Small intestine (tissue), 7 donors: ENCODE results near the gene MRPL3. TPM values are rescaled to one million over a fixed set of nuclear protein-coding genes. Genes with fewer than 3 reads are reported as not detected.

Experiments
- DNase-seq, 2 donors: peaks; one replicate each; pipeline versions ENCODE4 v3.0.0 to v3.0.0-alpha.2; 2013
- FAIRE-seq: peaks from 2 replicates; lab custom pipeline; 2012; peaks lifted over from hg19 to GRCh38; lab: Jason Lieb, UNC
- H3K27ac ChIP-seq, 3 donors: one replicate each; pipeline ENCODE4 v1.5.1; 2013; ENCODE audit warnings: low read length in 2 of 3, mild to moderate bottlenecking in 2 of 3, control low read depth in 1 of 3, inconsistent platforms in 1 of 3, low read depth in 1 of 3, moderate library complexity in 1 of 3
- H3K27me3 ChIP-seq, 3 donors: one replicate each; pipeline ENCODE4 v1.6.1; 2013; ENCODE audit warnings: low read length in 3 of 3, inconsistent platforms in 1 of 3; ENCODE audit not compliant: control insufficient read depth in 3 of 3, insufficient read depth in 3 of 3
- H3K36me3 ChIP-seq, 3 donors: one replicate each; pipeline ENCODE4 v1.6.1; 2013; ENCODE audit warnings: low read length in 3 of 3, inconsistent platforms in 1 of 3, low read depth in 1 of 3, mild to moderate bottlenecking in 1 of 3, moderate library complexity in 1 of 3; ENCODE audit not compliant: control insufficient read depth in 3 of 3, insufficient read depth in 2 of 3
- H3K4me1 ChIP-seq, 3 donors: one replicate each; pipeline ENCODE4 v1.6.1; 2013; ENCODE audit warnings: low read length in 2 of 3, inconsistent platforms in 1 of 3, low read depth in 1 of 3, mild to moderate bottlenecking in 1 of 3, moderate library complexity in 1 of 3; ENCODE audit not compliant: control insufficient read depth in 3 of 3, insufficient read depth in 2 of 3
- H3K4me3 ChIP-seq, 3 donors: one replicate each; pipeline ENCODE4 v1.5.1; 2013; ENCODE audit warnings: low read length in 3 of 3, control low read depth in 1 of 3, inconsistent platforms in 1 of 3, low read depth in 1 of 3, mild to moderate bottlenecking in 1 of 3, moderate library complexity in 1 of 3
- H3K9me3 ChIP-seq, 2 donors: one replicate each; pipeline ENCODE4 v1.6.1; 2013; ENCODE audit warnings: low read depth in 1 of 2, low read length in 1 of 2; ENCODE audit not compliant: control insufficient read depth in 2 of 2, insufficient read depth in 1 of 2
- WGBS, 3 donors: extraction: QIAGEN DNeasy Blood & Tissue Kit; methylation state at CpG; one replicate each; pipeline ENCODE4 v1.1.7; 2013; 5-methylcytosine and 5-hydroxymethylcytosine counted together
- polyA plus RNA-seq, 4 donors: library from polyadenylated mRNA; stranded (reverse) in 3 of 4; unstranded in 1 of 4; fragments of 200-250 nt in 3 of 4; fragments of 120-200 nt in 1 of 4; gene quantifications; one replicate each; pipeline versions ENCODE4 v1.2.1 to v1.2.3, GENCODE V29; 2013
- donor health status: healthy with polysubstance abuse.
- donor health status: control.
- donor health status: control.
- donor health status: Bipolar disorder and iron deficiency.
- donor health status: healthy.

MRPL3 gene
- polyA plus RNA-seq, 4 donors: 63.2 to 113 (median 83.6) TPM

DNA sequence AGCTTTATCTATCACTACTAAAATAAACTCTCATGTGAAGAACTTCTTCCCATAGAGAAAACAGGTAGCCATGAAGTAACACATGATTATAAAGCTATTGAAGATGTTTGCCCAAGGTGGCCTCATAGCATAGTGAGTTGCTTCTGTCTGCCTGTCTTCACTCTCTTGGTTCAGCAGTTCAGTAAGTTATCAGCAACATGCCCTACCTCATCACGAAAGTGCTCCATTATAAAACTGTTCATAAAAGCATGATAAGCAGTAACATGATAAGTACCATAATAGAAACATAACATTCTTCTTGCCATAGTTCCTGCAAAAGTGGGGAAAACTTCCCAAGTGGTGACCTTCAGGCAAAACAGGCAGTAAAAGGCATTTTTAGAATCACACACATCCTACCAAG, 45.6 kb downstream of the MRPL3 start:
- Histone ChIP-seq H3K4me3 (no peak overlapping the region), H3K36me3 (peaks cover 0 to 6% (median 0%) of the 10 kb centered on the region in 3 donors), H3K4me1 (no peaks in the 10 kb centered on the region), H3K9me3 (no peaks in the 10 kb centered on the region), H3K27ac (peak overlapping the region in 1 of 3 donors; percentile 29), H3K27me3 (no peaks in the 10 kb centered on the region)
- FAIRE-seq (no peak), DNase-seq (peak; percentile 16 to 36)
- WGBS, 3 donors: 17 to 49% (median 35%) methylated on average over 1 of the region's 1 CpG

DNA sequence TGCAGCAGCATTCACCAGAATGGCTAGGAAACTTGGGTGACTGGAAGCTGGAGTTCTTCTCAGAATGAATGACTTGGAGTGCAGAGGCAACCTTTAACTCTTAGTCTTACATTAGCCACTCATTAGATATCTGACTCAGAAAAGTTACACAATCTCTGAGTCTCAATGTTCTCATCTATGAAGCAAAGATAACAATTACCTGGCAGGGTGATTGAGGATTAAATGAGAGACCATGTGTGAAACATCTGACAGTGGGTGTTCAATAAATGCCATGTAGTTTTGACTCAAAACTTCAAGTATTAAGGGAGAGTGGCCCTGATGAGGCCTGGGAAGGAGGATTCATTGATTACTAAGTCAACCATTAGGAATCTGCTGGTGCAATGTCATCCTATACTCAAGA, 48.3 kb downstream of the MRPL3 start:
- DNase-seq: peak; percentile 43 to 51
- no peak for FAIRE-seq
- Histone ChIP-seq H3K9me3 (no peaks in the 10 kb centered on the region), H3K36me3 (no peaks in the 10 kb centered on the region), H3K27me3 (no peaks in the 10 kb centered on the region), H3K4me3 (no peak overlapping the region), H3K27ac (peak overlapping the region in 1 of 3 donors; percentile 54), H3K4me1 (no peaks in the 10 kb centered on the region)

DNA sequence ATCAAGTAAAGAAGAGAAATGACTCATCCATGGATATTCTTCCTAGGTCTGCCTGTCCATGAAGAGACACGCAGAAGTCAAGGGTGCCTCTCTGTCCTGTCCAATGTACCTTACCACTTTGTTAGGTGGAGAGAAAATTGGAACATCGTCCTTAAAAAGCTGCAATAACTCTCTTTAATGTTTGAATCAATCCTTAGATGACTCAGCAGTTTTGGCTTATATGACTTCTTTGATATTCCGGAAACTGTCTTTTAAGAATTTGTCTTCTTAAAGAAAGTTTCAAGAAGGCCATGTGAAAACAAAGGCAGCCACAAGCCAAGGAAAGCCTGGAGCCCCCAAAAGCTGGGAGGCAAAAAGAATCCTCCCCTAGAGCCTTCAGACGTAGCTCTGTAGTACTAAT, 49.2 kb downstream of the MRPL3 start:
- no peak for FAIRE-seq
- DNase-seq: no peak
- H3K36me3 ChIP-seq: no peaks in the 10 kb centered on the region
- H3K9me3 ChIP-seq: no peaks in the 10 kb centered on the region
- no peak overlapping the region for H3K4me3 ChIP-seq
- H3K4me1 ChIP-seq: no peaks in the 10 kb centered on the region
- 82 to 90% (median 89%) methylated on average over 4 of the region's 4 CpGs for WGBS, 3 donors
- no peaks in the 10 kb centered on the region for H3K27me3 ChIP-seq
- H3K27ac ChIP-seq: no peak overlapping the region

DNA sequence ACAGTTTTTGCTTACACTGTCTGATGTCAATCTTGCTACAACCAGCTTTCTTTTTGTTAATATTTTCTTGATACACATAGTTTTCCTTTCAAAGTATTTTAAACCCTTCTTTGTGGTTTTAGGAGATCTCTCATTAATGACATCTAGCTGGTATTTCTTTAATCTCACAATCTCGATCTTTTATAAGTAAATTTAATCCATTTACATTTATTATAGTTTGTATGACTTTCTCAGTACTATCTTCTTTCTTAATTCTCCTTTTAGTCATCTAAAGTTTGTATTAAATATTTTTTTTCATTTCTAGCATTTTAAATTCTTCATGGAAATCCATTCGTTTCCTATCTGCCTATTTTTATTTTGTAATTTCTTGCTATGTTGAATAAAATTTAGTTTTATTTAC, 55.4 kb downstream of the MRPL3 start:
- Histone ChIP-seq H3K4me1 (no peaks in the 10 kb centered on the region), H3K36me3 (no peaks in the 10 kb centered on the region), H3K9me3 (peaks cover 0 to 6% of the 10 kb centered on the region in 2 donors), H3K27ac (no peak overlapping the region), H3K27me3 (no peaks in the 10 kb centered on the region), H3K4me3 (no peak overlapping the region)
- 93 to 97% (median 95%) methylated on average over 2 of the region's 2 CpGs for WGBS, 3 donors
- DNase-seq: no peak
- FAIRE-seq: no peak

DNA sequence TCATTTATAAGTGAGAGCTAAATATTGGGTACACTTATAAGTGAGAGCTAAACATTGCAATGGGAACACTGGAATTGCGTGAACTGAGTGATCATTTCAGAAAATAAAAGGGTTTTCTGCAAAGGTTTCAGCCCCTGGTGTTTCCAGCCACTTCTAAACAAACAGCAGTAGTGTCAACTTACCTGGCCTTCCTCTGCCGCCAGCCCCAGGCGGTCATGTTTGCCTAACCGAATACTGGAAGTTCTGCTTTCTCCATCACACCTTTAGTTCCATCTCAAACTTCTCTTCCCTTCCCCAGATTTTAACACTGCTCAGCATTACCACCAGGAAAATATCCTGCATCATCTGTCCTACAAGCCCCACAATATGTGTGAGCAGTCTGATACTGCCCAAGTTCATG, 58.6 kb downstream of the MRPL3 start:
- no peak for DNase-seq
- FAIRE-seq: no peak
- Histone ChIP-seq H3K27me3 (no peaks in the 10 kb centered on the region), H3K4me3 (no peak overlapping the region), H3K9me3 (peaks cover 0 to 6% of the 10 kb centered on the region in 2 donors), H3K4me1 (no peaks in the 10 kb centered on the region), H3K27ac (no peak overlapping the region), H3K36me3 (no peaks in the 10 kb centered on the region)
- WGBS, 3 donors: 88 to 90% (median 89%) methylated on average over 4 of the region's 4 CpGs

DNA sequence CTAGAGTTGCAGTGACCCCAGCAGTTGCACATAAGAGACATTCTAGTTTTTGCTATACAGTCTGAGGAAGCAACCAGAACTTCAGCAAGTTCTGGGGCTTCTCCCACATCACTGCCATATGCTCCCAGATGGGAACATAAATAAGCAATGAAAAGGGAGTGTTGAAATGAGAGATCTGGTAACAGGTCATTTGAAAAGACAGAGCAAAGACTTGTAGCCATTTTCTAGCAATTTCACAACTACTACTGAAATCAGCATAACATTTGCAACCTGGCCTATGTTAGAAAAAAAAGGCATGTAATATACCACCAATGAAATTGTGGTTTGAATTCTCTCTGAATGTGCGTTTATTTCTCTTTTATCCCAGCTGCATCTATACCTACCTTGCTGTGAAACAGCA, 63.7 kb downstream of the MRPL3 start:
- no peaks in the 10 kb centered on the region for H3K27me3 ChIP-seq
- H3K4me3 ChIP-seq: no peak overlapping the region
- no peaks in the 10 kb centered on the region for H3K9me3 ChIP-seq
- FAIRE-seq (no peak), DNase-seq (no peak)
- H3K27ac ChIP-seq: no peak overlapping the region
- WGBS, 3 donors: 70 to 88% (median 76%) methylated on average over 1 of the region's 1 CpG
- H3K36me3 ChIP-seq: no peaks in the 10 kb centered on the region
- no peaks in the 10 kb centered on the region for H3K4me1 ChIP-seq

DNA sequence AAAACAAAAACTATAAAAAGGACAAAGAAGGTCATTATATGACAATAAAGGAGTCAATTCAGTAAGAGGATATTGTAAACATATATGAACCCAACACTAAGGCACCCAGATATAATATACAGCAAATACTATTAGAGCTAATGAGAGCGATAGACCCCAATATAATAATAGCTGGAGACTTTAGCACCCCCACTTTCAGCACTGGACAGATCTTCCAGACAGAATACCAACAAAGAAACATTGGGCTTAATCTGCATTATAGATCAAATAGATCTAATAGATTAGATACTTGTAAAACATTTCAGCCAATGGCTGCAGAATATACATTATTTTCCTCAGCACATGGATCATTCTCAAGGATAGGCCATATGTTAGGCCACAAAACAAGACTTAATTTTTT, 67.8 kb downstream of the MRPL3 start:
- WGBS, 3 donors: 88 to 90% (median 89%) methylated on average over 1 of the region's 1 CpG
- Histone ChIP-seq H3K27ac (no peak overlapping the region), H3K27me3 (no peaks in the 10 kb centered on the region), H3K36me3 (no peaks in the 10 kb centered on the region), H3K4me1 (no peaks in the 10 kb centered on the region), H3K4me3 (no peak overlapping the region), H3K9me3 (no peaks in the 10 kb centered on the region)
- FAIRE-seq (no peak), DNase-seq (no peak)

DNA sequence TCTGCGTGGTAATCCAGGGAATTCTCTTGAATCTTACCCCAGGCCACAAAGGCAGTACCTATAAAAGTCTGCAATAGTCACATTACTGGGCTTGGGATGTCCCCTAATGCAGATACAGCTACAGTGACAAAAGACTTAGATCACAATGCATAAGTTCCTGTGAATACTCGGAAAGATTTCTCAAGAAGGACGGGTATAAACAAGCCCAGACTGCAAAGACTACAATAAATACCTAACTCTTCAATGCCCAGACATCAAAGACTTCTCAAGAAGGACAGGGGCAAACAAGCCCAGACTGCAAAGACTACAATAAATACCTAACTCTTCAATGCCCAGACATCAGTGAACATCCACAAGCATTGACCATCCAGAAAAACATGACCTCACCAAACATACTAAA, 70.3 kb downstream of the MRPL3 start:
- H3K4me1 ChIP-seq: no peaks in the 10 kb centered on the region
- DNase-seq (no peak), FAIRE-seq (no peak)
- WGBS, 3 donors: 68 to 73% (median 73%) methylated on average over 3 of the region's 3 CpGs
- H3K36me3 ChIP-seq: no peaks in the 10 kb centered on the region
- H3K27me3 ChIP-seq: no peaks in the 10 kb centered on the region
- H3K9me3 ChIP-seq: no peaks in the 10 kb centered on the region
- no peak overlapping the region for H3K4me3 ChIP-seq
- no peak overlapping the region for H3K27ac ChIP-seq

DNA sequence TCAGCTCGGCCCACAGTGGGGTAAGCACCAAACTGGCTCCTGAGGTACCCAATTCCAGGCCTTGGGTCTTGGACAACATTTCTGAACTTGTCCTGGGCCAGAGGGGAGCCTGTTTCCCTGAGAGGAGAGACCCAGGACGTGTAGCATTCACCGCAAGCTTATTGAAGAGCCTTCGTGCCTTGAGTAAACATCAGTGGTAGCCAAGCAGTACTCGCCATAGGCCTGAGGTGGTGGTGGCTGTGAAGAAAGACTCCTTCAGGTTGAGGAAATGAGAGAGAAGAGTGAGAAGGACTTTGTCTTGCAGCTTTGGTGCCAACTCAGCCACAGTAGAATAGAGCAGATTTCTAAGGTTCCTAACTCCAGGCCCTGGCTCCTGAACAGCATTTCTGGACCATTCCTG, 71.0 kb downstream of the MRPL3 start:
- Histone ChIP-seq H3K9me3 (no peaks in the 10 kb centered on the region), H3K36me3 (no peaks in the 10 kb centered on the region), H3K27ac (no peak overlapping the region), H3K27me3 (no peaks in the 10 kb centered on the region), H3K4me3 (no peak overlapping the region), H3K4me1 (no peaks in the 10 kb centered on the region)
- 65 to 88% (median 74%) methylated on average over 5 of the region's 5 CpGs for WGBS, 3 donors
- FAIRE-seq: no peak
- no peak for DNase-seq
